ENCODE results near the gene TOMM34. TPM values are rescaled to one million over a fixed set of nuclear protein-coding genes. Genes with fewer than 3 reads are reported as not detected.

The TOMM34 gene, protein sequence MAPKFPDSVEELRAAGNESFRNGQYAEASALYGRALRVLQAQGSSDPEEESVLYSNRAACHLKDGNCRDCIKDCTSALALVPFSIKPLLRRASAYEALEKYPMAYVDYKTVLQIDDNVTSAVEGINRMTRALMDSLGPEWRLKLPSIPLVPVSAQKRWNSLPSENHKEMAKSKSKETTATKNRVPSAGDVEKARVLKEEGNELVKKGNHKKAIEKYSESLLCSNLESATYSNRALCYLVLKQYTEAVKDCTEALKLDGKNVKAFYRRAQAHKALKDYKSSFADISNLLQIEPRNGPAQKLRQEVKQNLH
- polyA plus RNA-seq (2012; rRNA removed) = 40.5 and 51.4 TPM in 2 replicates
- 38.4 and 45.5 TPM in 2 replicates for polyA plus RNA-seq (2012; cell fraction: cytosol; rRNA removed)
- polyA plus RNA-seq (2012; cell fraction: nucleus; rRNA removed) = 27.1 and 33.1 TPM in 2 replicates

DNA sequence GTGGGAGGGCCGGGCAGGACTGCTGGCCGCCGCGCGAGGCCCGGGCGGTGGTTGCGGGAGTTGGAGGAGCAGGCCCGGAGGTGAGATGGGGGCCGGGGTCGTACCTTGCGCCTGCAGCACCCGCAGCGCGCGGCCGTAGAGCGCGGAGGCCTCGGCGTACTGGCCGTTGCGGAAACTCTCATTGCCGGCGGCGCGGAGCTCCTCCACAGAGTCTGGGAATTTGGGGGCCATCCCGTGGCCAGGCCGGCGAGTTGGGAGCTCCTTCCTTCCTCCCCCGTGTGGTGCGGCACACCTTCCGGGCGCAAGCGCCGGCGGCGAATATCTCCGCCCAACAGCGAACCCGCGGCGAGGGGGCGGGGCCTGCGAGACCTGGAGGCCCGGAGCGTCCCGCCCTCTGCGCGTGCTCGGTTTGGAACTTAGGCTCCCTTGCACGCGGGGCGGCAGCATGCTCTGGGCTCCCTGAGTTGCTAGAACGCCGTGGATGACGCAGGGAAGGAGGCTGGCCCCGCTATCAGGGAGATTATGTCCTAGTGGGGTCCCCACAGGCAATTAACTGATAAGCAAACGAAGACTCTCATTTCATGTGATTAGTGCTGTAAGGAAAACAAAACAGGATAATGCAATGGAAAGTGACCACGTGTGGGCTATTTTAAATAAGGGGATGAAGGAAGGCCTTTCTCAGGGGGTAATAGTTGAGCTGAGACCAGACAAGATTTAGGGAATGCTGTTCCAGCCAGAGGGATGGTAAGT is at the start of gene TOMM34:
TSS of gene TOMM34 (minus strand) at position 295 of the 750 bp plus-strand sequence. CDS start at position 231, 64 bp downstream.
- Histone ChIP-seq H3K4me3 (ENCODE audit: low read depth in 2 of 2, low read length in 1 of 2) (peak within 1 kb of the TSS; percentile 81 to 82), H3F3A (replicated peaks; ENCODE audit: insufficient read depth) (peaks cover 26% of the 10 kb centered on the region), H3K27ac (ENCODE audit: low read depth in 2 of 2, low read length in 1 of 2) (peak within 1 kb of the TSS; percentile 70 to 75), H2AFZ (ENCODE audit: low read depth) (peak within 1 kb of the TSS; percentile 87), H3K27me3 (ENCODE audit: insufficient read depth) (no peaks in the 10 kb centered on the region), H3K4me2 (peak within 1 kb of the TSS; percentile 96), H3K79me2 (ENCODE audit: insufficient read depth) (peaks cover 43% of the 10 kb centered on the region), H3K9me3 (no peaks in the 10 kb centered on the region), H4K20me1 (ENCODE audit: insufficient read depth) (peaks cover 16% of the 10 kb centered on the region), H3K9ac (peak within 1 kb of the TSS; percentile 80), H3K4me1 (ENCODE audit: control insufficient read depth in 1 of 2, insufficient read depth in 2 of 2, low read depth in 1 of 2, low read length in 1 of 2) (peaks cover 18 to 24% of the 10 kb centered on the region in 2 experiments), H3K36me3 (replicated peaks in 1 of 2; ENCODE audit: control insufficient read depth in 1 of 2, insufficient read depth in 2 of 2, low read length in 1 of 2) (peaks cover 10 to 14% of the 10 kb centered on the region in 2 experiments), H3K9me2 (no peaks in the 10 kb centered on the region)
- peak; percentile 98 for DNase-seq
- ChIA-PET POLR2A (interaction anchor here (1.0 kb wide), 1 partner anchor 28 kb away, joined by 3 read pairs; no protein-coding TSS in a partner anchor), CTCF (interaction anchor here (0.6 to 1.5 kb wide), 6 partner anchors 9 to 871 kb away, joined by 3 to 4 read pairs (median 3); no protein-coding TSS in a partner anchor)
- 5% methylated on average over 9 of the region's 60 CpGs for WGBS (ENCODE audit: low lambda C conversion rate)
- TF ChIP-seq, protein P1, sequence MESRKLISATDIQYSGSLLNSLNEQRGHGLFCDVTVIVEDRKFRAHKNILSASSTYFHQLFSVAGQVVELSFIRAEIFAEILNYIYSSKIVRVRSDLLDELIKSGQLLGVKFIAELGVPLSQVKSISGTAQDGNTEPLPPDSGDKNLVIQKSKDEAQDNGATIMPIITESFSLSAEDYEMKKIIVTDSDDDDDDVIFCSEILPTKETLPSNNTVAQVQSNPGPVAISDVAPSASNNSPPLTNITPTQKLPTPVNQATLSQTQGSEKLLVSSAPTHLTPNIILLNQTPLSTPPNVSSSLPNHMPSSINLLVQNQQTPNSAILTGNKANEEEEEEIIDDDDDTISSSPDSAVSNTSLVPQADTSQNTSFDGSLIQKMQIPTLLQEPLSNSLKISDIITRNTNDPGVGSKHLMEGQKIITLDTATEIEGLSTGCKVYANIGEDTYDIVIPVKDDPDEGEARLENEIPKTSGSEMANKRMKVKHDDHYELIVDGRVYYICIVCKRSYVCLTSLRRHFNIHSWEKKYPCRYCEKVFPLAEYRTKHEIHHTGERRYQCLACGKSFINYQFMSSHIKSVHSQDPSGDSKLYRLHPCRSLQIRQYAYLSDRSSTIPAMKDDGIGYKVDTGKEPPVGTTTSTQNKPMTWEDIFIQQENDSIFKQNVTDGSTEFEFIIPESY (IDR thresholded peaks at IDR 0.05; ENCODE audit: borderline replicate concordance, low read depth) = no peak
- no peak for TF ChIP-seq TCF12 (IDR thresholded peaks at IDR 0.05)
- TF ChIP-seq CHD2 (IDR thresholded peaks at IDR 0.05; ENCODE audit: low read length, partially characterized antibody) = no peak
- TF ChIP-seq, protein P2, sequence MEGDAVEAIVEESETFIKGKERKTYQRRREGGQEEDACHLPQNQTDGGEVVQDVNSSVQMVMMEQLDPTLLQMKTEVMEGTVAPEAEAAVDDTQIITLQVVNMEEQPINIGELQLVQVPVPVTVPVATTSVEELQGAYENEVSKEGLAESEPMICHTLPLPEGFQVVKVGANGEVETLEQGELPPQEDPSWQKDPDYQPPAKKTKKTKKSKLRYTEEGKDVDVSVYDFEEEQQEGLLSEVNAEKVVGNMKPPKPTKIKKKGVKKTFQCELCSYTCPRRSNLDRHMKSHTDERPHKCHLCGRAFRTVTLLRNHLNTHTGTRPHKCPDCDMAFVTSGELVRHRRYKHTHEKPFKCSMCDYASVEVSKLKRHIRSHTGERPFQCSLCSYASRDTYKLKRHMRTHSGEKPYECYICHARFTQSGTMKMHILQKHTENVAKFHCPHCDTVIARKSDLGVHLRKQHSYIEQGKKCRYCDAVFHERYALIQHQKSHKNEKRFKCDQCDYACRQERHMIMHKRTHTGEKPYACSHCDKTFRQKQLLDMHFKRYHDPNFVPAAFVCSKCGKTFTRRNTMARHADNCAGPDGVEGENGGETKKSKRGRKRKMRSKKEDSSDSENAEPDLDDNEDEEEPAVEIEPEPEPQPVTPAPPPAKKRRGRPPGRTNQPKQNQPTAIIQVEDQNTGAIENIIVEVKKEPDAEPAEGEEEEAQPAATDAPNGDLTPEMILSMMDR (IDR thresholded peaks at IDR 0.05) = no peak
- TF ChIP-seq NFIC (IDR thresholded peaks at IDR 0.05; ENCODE audit: borderline replicate concordance) = no peak
- TF ChIP-seq FOSL2 (IDR thresholded peaks at IDR 0.05; ENCODE audit: borderline replicate concordance, low read depth) = no peak
- TF ChIP-seq, protein P3, sequence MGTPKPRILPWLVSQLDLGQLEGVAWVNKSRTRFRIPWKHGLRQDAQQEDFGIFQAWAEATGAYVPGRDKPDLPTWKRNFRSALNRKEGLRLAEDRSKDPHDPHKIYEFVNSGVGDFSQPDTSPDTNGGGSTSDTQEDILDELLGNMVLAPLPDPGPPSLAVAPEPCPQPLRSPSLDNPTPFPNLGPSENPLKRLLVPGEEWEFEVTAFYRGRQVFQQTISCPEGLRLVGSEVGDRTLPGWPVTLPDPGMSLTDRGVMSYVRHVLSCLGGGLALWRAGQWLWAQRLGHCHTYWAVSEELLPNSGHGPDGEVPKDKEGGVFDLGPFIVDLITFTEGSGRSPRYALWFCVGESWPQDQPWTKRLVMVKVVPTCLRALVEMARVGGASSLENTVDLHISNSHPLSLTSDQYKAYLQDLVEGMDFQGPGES (IDR thresholded peaks at IDR 0.05; ENCODE audit: low read depth, low read length) = no peak
- no peak for TF ChIP-seq SMC3 (IDR thresholded peaks at IDR 0.05; ENCODE audit: low read depth, low read length)
- TF ChIP-seq, protein P4, sequence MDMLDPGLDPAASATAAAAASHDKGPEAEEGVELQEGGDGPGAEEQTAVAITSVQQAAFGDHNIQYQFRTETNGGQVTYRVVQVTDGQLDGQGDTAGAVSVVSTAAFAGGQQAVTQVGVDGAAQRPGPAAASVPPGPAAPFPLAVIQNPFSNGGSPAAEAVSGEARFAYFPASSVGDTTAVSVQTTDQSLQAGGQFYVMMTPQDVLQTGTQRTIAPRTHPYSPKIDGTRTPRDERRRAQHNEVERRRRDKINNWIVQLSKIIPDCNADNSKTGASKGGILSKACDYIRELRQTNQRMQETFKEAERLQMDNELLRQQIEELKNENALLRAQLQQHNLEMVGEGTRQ (IDR thresholded peaks at IDR 0.05; ENCODE audit: borderline replicate concordance, low read depth, low read length) = no peak
- TF ChIP-seq EZH2phosphoT487 (IDR thresholded peaks at IDR 0.05; ENCODE audit: borderline replicate concordance, low read depth) = no peak
- TF ChIP-seq POLR2AphosphoS5 (IDR thresholded peaks at IDR 0.05; ENCODE audit: low read depth, low read length) = peak; percentile 84
- TF ChIP-seq SIN3A (IDR thresholded peaks at IDR 0.05; ENCODE audit: borderline replicate concordance, low read depth, low read length) = peak; percentile 35; the same call in 1 of the 2 replicates
- no peak for TF ChIP-seq EP300 (IDR thresholded peaks at IDR 0.05; ENCODE audit: borderline replicate concordance in 1 of 2, low read depth in 1 of 2, low read length in 1 of 2)
- TF ChIP-seq RXRA (IDR thresholded peaks at IDR 0.05; ENCODE audit: borderline replicate concordance, low read depth) = no peak
- 0 out of 2 replicates have a peak, but pooled peaks have one; percentile 64 for TF ChIP-seq TAF1 (IDR thresholded peaks at IDR 0.05; ENCODE audit: borderline replicate concordance, low read depth, low read length)
- TF ChIP-seq RAD21 (IDR thresholded peaks at IDR 0.05; ENCODE audit: low read length) = no peak
- TF ChIP-seq, protein P5, sequence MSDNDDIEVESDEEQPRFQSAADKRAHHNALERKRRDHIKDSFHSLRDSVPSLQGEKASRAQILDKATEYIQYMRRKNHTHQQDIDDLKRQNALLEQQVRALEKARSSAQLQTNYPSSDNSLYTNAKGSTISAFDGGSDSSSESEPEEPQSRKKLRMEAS (IDR thresholded peaks at IDR 0.05; ENCODE audit: low read depth) = peak; percentile 98
- TF ChIP-seq JUND (IDR thresholded peaks at IDR 0.05) = no peak
- no peak for TF ChIP-seq GABPA (IDR thresholded peaks at IDR 0.05; ENCODE audit: low read depth)
- TF ChIP-seq MXI1 (IDR thresholded peaks at IDR 0.05; ENCODE audit: low read depth, low read length) = peak; percentile 96
- peak; percentile 77 for TF ChIP-seq NRF1 (IDR thresholded peaks at IDR 0.05; ENCODE audit: low read depth, low read length)
- no peak for TF ChIP-seq RCOR1 (IDR thresholded peaks at IDR 0.05; ENCODE audit: low read length)
- TF ChIP-seq, protein P6, sequence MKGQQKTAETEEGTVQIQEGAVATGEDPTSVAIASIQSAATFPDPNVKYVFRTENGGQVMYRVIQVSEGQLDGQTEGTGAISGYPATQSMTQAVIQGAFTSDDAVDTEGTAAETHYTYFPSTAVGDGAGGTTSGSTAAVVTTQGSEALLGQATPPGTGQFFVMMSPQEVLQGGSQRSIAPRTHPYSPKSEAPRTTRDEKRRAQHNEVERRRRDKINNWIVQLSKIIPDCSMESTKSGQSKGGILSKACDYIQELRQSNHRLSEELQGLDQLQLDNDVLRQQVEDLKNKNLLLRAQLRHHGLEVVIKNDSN (IDR thresholded peaks at IDR 0.05; ENCODE audit: borderline replicate concordance, low read depth) = no peak

All from SK-N-SH (cell line).